ENCODE measurements around the gene SLK. TPM values are rescaled to one million over a fixed set of nuclear protein-coding genes. Genes with fewer than 3 reads are reported as not detected.

Gene SLK
- total RNA-seq, 2 donors from 2014 or later = 24.1 to 25.4 TPM

DNA sequence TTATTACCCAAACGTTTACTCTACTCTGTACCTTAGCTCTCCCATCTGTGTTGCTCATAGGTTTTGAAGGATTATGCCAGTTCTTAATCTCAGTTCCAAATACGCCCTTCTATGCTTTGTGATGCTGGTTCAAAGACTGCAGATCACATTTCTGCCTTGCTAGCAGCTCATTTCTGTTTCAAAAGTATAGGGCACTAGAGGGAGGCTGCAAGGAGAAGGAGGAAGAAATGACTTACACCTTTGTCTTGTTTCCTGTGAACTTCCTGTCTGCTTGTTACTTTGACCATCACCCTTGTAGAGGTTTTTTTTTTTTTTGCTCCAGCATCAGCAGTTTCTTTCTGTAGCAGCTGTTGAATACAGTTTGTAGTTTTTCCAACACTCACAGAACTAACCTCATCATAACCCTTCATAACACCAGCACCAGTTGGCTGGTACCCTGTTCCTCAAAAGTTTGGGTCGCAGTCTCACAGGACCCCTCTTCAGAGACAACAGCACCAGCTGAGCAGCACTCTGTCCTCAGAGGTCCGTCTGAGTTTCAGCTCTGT, 16.5 kb downstream of the SLK start:
- H3K4me3 Mint-ChIP-seq = peak overlapping the region; percentile 86
- peak overlapping the region; percentile 90 for H3K27ac Mint-ChIP-seq
- ATAC-seq (peak; percentile 76), DNase-seq (no peak)
- H3K36me3 Mint-ChIP-seq (ENCODE audit: low read depth) = no peaks in the 10 kb centered on the region
- peaks cover 48% of the 10 kb centered on the region for H3K4me1 Mint-ChIP-seq
- H3K27me3 Mint-ChIP-seq = no peaks in the 10 kb centered on the region
- H3K9me3 ChIP-seq (ENCODE audit: control insufficient read depth, low read length, poor library complexity, severe bottlenecking) = no peaks in the 10 kb centered on the region

DNA sequence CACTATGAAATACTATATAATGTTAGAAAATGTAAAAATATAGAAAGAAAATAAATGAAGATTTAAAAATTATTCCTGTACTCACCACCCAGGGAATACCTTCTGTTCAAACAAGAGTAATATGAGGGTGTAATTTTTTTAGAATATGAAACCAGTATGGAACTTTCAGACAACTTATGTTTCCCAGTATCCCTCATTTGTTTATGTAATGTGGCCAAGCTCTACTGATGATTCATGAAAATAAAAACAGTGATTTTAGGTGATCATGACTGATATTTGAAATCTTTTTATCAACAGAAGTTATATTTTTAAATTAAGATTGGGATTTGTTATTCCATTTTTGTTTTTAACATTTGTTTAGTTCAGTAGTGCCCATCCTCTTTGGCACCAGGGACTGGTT, 18.8 kb downstream of the SLK start:
- H3K36me3 Mint-ChIP-seq (ENCODE audit: low read depth) = no peaks in the 10 kb centered on the region
- no peak for DNase-seq
- no peaks in the 10 kb centered on the region for H3K27me3 Mint-ChIP-seq
- ATAC-seq = no peak
- H3K4me1 Mint-ChIP-seq = peaks cover 47% of the 10 kb centered on the region
- no peak overlapping the region for H3K27ac Mint-ChIP-seq
- no peak overlapping the region for H3K4me3 Mint-ChIP-seq
- H3K9me3 ChIP-seq (ENCODE audit: control insufficient read depth, low read length, poor library complexity, severe bottlenecking) = no peaks in the 10 kb centered on the region

- peak overlapping the region; percentile 19 for H3K27ac Mint-ChIP-seq
- H3K4me1 Mint-ChIP-seq = peaks cover 42% of the 10 kb centered on the region
- H3K9me3 ChIP-seq (ENCODE audit: control insufficient read depth, low read length, poor library complexity, severe bottlenecking) = no peaks in the 10 kb centered on the region
- no peaks in the 10 kb centered on the region for H3K36me3 Mint-ChIP-seq (ENCODE audit: low read depth)
- peak in 1 of 3 donors; percentile 46 for DNase-seq
- no peaks in the 10 kb centered on the region for H3K27me3 Mint-ChIP-seq
- peak overlapping the region; percentile 9 for H3K4me3 Mint-ChIP-seq
- peak; percentile 76 for ATAC-seq
Measured at GRCh38 chr10:103986360-103986759, 19.4 kb downstream of the SLK start.

GRCh38 chr10:103990121-103990520, 23.2 kb downstream of the SLK start:
- DNase-seq (no peak), ATAC-seq (no peak)
- Mint-ChIP-seq H3K4me3 (no peak overlapping the region), H3K27ac (no peak overlapping the region), H3K27me3 (no peaks in the 10 kb centered on the region), H3K36me3 (ENCODE audit: low read depth) (peaks cover 2% of the 10 kb centered on the region), H3K4me1 (peaks cover 23% of the 10 kb centered on the region)
- H3K9me3 ChIP-seq (ENCODE audit: control insufficient read depth, low read length, poor library complexity, severe bottlenecking) = no peaks in the 10 kb centered on the region

DNA sequence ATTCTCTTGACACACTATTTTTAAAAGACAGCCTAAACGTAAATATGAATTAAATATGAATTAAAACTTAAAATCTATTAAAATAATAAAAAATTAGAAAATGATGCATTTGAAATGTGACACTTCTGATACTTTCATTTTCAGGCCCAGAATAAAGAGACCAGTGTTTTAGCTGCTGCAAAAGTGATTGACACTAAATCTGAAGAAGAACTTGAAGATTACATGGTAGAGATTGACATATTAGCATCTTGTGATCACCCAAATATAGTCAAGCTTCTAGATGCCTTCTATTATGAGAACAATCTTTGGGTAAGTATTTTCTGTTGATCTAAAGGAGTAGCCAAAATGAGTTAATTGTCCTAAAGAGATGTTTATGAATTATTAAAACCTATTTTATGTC, 23.6 kb downstream of the SLK start:
- no peak for DNase-seq
- Mint-ChIP-seq H3K4me1 (peaks cover 23% of the 10 kb centered on the region), H3K27ac (no peak overlapping the region), H3K4me3 (no peak overlapping the region), H3K27me3 (no peaks in the 10 kb centered on the region), H3K36me3 (ENCODE audit: low read depth) (peaks cover 2% of the 10 kb centered on the region)
- H3K9me3 ChIP-seq (ENCODE audit: control insufficient read depth, low read length, poor library complexity, severe bottlenecking) = no peaks in the 10 kb centered on the region
- no peak for ATAC-seq

DNA sequence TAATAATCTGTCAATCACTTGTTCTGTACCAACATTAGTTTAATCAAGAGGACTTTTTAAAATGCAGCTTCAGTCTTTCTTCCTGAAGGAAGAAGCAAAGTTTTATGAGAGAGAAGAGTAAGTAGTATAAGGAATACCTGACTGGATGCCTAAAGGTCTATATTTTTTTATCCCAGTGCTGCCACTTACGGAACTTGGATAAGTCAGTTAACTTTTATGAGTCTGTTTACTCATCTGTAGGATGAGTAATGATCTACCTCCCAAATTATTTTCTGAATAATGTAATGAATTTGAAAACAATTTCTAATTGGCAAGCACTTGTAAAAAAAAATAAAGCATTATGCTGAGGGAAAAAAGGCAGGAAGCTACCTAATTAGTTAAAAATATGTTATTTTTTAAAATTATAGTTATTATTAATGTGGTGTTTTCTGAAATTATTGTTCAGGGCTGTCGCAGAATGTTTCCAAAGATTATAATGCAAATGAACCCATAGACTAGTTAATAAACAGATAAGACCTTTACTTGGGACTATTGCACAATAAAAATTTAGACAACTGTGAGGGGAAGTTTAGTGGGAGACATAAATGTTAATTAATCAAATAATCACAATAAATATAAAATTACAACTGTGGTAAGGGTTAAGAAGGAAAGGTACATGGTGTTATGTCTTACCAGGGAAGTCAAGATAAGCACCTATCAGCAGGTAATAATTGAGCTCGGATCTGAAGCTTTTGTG, 24.6 kb downstream of the SLK start:
- no peak overlapping the region for H3K27ac Mint-ChIP-seq
- H3K4me3 Mint-ChIP-seq = no peak overlapping the region
- peaks cover 2% of the 10 kb centered on the region for H3K36me3 Mint-ChIP-seq (ENCODE audit: low read depth)
- no peaks in the 10 kb centered on the region for H3K9me3 ChIP-seq (ENCODE audit: control insufficient read depth, low read length, poor library complexity, severe bottlenecking)
- H3K27me3 Mint-ChIP-seq = no peaks in the 10 kb centered on the region
- no peak for DNase-seq
- ATAC-seq = no peak
- H3K4me1 Mint-ChIP-seq = peaks cover 20% of the 10 kb centered on the region

GRCh38 chr10:103995134-103995533, 28.2 kb downstream of the SLK start:
- no peak for ATAC-seq
- no peak overlapping the region for H3K4me3 Mint-ChIP-seq
- peak overlapping the region; percentile 53 for H3K27ac Mint-ChIP-seq
- H3K9me3 ChIP-seq (ENCODE audit: control insufficient read depth, low read length, poor library complexity, severe bottlenecking) = no peaks in the 10 kb centered on the region
- no peaks in the 10 kb centered on the region for H3K27me3 Mint-ChIP-seq
- DNase-seq = no peak
- H3K4me1 Mint-ChIP-seq = peaks cover 14% of the 10 kb centered on the region
- peaks cover 2% of the 10 kb centered on the region for H3K36me3 Mint-ChIP-seq (ENCODE audit: low read depth)

GRCh38 chr10:103998805-103999204, 31.9 kb downstream of the SLK start:
- Mint-ChIP-seq H3K4me3 (no peak overlapping the region), H3K4me1 (peaks cover 20% of the 10 kb centered on the region), H3K27ac (no peak overlapping the region), H3K27me3 (no peaks in the 10 kb centered on the region), H3K36me3 (ENCODE audit: low read depth) (peaks cover 15% of the 10 kb centered on the region)
- no peaks in the 10 kb centered on the region for H3K9me3 ChIP-seq (ENCODE audit: control insufficient read depth, low read length, poor library complexity, severe bottlenecking)
- DNase-seq = no peak
- ATAC-seq = no peak

DNA sequence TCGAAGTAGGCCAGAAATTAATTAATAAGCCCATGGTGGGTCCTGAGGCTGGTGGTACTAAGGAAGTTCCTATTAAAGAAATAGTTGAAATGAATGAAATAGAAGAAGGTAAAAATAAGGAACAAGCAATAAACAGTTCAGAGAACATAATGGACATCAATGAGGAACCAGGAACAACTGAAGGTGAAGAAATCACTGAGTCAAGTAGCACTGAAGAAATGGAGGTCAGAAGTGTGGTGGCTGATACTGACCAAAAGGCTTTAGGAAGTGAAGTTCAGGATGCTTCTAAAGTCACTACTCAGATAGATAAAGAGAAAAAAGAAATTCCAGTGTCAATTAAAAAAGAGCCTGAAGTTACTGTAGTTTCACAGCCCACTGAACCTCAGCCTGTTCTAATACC, 36.0 kb downstream of the SLK start:
- H3K9me3 ChIP-seq (ENCODE audit: control insufficient read depth, low read length, poor library complexity, severe bottlenecking) = no peaks in the 10 kb centered on the region
- DNase-seq (no peak), ATAC-seq (no peak)
- Mint-ChIP-seq H3K27ac (peak overlapping the region; percentile 73), H3K36me3 (ENCODE audit: low read depth) (peaks cover 18% of the 10 kb centered on the region), H3K4me3 (no peak overlapping the region), H3K4me1 (peaks cover 15% of the 10 kb centered on the region), H3K27me3 (no peaks in the 10 kb centered on the region)

DNA sequence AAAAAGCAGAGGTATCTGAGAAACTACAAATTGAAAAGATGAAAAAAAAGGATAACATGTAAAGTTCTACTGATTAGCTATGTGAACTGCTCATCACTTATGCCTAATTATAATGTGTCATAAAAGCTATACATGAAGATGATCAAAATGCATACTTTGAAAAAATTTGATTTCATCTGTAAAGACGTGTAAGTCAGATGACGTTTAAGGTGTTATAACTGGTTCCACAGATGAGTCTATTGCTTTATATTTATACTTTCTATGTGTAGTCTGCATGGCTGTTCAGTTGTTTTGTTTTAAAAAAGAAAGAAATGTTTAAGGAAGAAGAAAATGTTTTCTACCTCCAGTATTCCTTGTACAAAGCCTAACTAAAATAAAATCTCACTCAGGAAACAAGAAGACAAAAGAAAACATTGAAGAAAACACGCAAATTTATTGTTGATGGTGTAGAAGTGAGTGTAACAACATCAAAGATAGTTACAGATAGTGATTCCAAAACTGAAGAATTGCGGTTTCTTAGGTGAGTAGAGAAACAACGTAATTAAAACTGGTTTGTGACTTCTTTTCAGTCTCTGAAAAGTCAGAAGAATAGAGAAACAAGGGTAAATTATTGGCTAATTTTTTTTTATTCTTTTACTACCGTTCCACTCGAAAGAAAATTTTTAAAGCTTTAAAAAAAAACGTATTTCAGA, 38.4 kb downstream of the SLK start:
- DNase-seq (no peak), ATAC-seq (no peak)
- H3K27me3 Mint-ChIP-seq = no peaks in the 10 kb centered on the region
- peaks cover 17% of the 10 kb centered on the region for H3K4me1 Mint-ChIP-seq
- H3K9me3 ChIP-seq (ENCODE audit: control insufficient read depth, low read length, poor library complexity, severe bottlenecking) = no peaks in the 10 kb centered on the region
- H3K36me3 Mint-ChIP-seq (ENCODE audit: low read depth) = peaks cover 20% of the 10 kb centered on the region
- no peak overlapping the region for H3K4me3 Mint-ChIP-seq
- H3K27ac Mint-ChIP-seq = peak overlapping the region; percentile 87

DNA sequence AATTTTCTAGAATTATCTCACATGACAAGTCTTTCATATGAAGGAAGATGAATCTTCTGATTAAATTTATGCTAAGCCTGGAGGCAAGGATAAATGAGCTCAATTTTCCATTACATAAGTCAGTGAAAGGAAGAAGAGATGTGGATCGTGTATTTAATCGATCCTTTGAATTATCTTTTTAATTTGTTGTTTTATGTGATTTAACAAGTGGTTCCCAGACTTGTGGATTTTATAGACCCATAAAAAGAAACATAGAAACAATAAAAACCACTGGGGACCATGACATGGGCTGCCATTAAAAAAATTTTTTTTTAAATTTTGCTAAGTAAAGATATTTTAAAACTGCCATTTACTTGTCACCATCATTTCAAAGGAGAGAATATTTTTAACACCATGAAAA, 45.0 kb downstream of the SLK start:
- Mint-ChIP-seq H3K27me3 (no peaks in the 10 kb centered on the region), H3K36me3 (ENCODE audit: low read depth) (peaks cover 2% of the 10 kb centered on the region), H3K27ac (no peak overlapping the region), H3K4me1 (peaks cover 2% of the 10 kb centered on the region), H3K4me3 (no peak overlapping the region)
- no peak for DNase-seq
- H3K9me3 ChIP-seq (ENCODE audit: control insufficient read depth, low read length, poor library complexity, severe bottlenecking) = no peaks in the 10 kb centered on the region
- no peak for ATAC-seq

GRCh38 chr10:104013489-104013888, 46.5 kb downstream of the SLK start:
- DNase-seq (no peak), ATAC-seq (no peak)
- Mint-ChIP-seq H3K36me3 (ENCODE audit: low read depth) (no peaks in the 10 kb centered on the region), H3K27ac (no peak overlapping the region), H3K4me1 (no peaks in the 10 kb centered on the region), H3K27me3 (no peaks in the 10 kb centered on the region), H3K4me3 (no peak overlapping the region)
- no peaks in the 10 kb centered on the region for H3K9me3 ChIP-seq (ENCODE audit: control insufficient read depth, low read length, poor library complexity, severe bottlenecking)

- Mint-ChIP-seq H3K36me3 (ENCODE audit: low read depth) (no peaks in the 10 kb centered on the region), H3K4me3 (no peak overlapping the region), H3K27me3 (no peaks in the 10 kb centered on the region), H3K4me1 (no peaks in the 10 kb centered on the region), H3K27ac (no peak overlapping the region)
- no peaks in the 10 kb centered on the region for H3K9me3 ChIP-seq (ENCODE audit: control insufficient read depth, low read length, poor library complexity, severe bottlenecking)
- no peak for ATAC-seq
- DNase-seq = no peak
Measured at GRCh38 chr10:104014176-104014575, 47.2 kb downstream of the SLK start.

Data from T-helper 17 cell (primary cell).